DOHH2 (cell line): ENCODE measurements around the gene RPS6KB2.
"Not testable (repeated sequence)": the region's sequence is repeated elsewhere in the genome, so short reads cannot be mapped to it uniquely, and the experiment has no call there.

ENCODE experiments used
- H3F3A ChIP-seq: fragments of 200-600 bp; sonication (generic), shearing (Covaris generic); 2 replicates; pipeline ENCODE4 v1.6.0; 2016; ENCODE audit warnings: antibody characterized with exemption, mild to moderate bottlenecking; ENCODE audit not compliant: control insufficient read depth, insufficient read depth
- H3K27ac ChIP-seq: fragments of 200-600 bp; sonication (generic); 2 replicates; pipeline ENCODE4 v1.5.1; 2014; ENCODE audit warnings: low read depth, mild to moderate bottlenecking, low read length, moderate library complexity
- H3K27me3 ChIP-seq: fragments of 200-600 bp; sonication (generic); 2 replicates; pipeline ENCODE4 v1.6.1; 2014; ENCODE audit warnings: mild to moderate bottlenecking, low read length, mixed read lengths; ENCODE audit not compliant: control insufficient read depth
- H3K36me3 ChIP-seq: fragments of 200-600 bp; sonication (generic); 2 replicates; pipeline ENCODE4 v1.6.1; 2014; ENCODE audit warnings: mild to moderate bottlenecking, low read length, moderate library complexity, mixed read lengths; ENCODE audit not compliant: control insufficient read depth
- H3K4me1 ChIP-seq: fragments of 200-600 bp; sonication (generic); 2 replicates; pipeline ENCODE4 v1.6.1; 2014; ENCODE audit warnings: mild to moderate bottlenecking, low read length, mixed read lengths; ENCODE audit not compliant: control insufficient read depth
- H3K4me2 ChIP-seq: fragments of 200-600 bp; sonication (generic); 2 replicates; pipeline ENCODE4 v1.6.0; 2014; ENCODE audit warnings: mild to moderate bottlenecking, low read length, moderate library complexity
- H3K4me3 ChIP-seq: fragments of 200-600 bp; sonication (generic); 2 replicates; pipeline ENCODE4 v1.5.1; 2014; ENCODE audit warnings: mild to moderate bottlenecking, low read length, mixed read lengths
- H3K79me2 ChIP-seq: fragments of 200-600 bp; sonication (generic); 2 replicates; pipeline ENCODE4 v1.6.1; 2014; ENCODE audit warnings: mild to moderate bottlenecking, low read length, mixed read lengths; ENCODE audit not compliant: control insufficient read depth
- H3K9me2 ChIP-seq: fragments of 200-600 bp; sonication (generic); replicated peaks from 2 replicates; pipeline ENCODE4 v1.6.1; 2014; ENCODE audit warnings: mild to moderate bottlenecking, low read length, mixed read lengths; ENCODE audit not compliant: control insufficient read depth
- H3K9me3 ChIP-seq: fragments of 200-600 bp; sonication (generic); 2 replicates; pipeline ENCODE4 v1.6.1; 2014; ENCODE audit warnings: antibody characterized with exemption, low read length, mixed read lengths; ENCODE audit not compliant: control insufficient read depth, insufficient read depth
- H4K20me1 ChIP-seq: fragments of 200-600 bp; sonication (generic); 2 replicates; pipeline ENCODE4 v1.6.0; 2014; ENCODE audit warnings: low read depth, mild to moderate bottlenecking, antibody characterized with exemption, low read length, moderate library complexity; ENCODE audit not compliant: control insufficient read depth, insufficient read depth
- EZH2phosphoT487 ChIP-seq: fragments of 200-600 bp; sonication (generic); IDR thresholded peaks from 2 replicates; pipeline ENCODE4 v1.6.1; 2017; ENCODE audit warnings: borderline replicate concordance, mild to moderate bottlenecking, antibody characterized with exemption, low read length, moderate library complexity, mixed read lengths
- TF ChIP-seq, protein P1 (sequence below): fragments of 200-600 bp; sonication (generic); IDR thresholded peaks from one replicate; pipeline ENCODE4 v1.5.1; 2014; ENCODE audit warnings: antibody characterized with exemption, mild to moderate bottlenecking, low read depth, low read length; ENCODE audit not compliant: poor library complexity, severe bottlenecking

Gene RPS6KB2

DNA sequence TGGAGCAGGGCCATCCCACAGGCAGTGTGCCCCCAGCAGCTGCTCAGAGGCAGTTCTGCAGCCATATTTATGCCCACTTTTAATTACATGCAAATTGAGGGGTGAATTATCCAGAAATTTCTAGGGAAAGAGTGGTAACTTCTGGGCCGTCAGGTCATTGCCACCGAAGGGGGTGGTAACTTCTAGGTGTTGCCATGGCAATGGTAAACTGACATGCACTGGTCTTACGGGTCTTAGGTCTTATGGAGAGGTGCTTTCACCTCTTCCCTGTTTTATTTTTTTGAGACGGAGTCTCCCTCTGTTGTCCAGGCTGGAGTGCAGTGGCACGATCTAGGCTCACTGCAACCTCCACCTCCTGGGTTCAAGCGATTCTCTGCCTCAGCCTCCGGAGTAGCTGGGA lies 44.6 kb downstream of the RPS6KB2 start:
- H3K4me2 ChIP-seq: no peak overlapping the region
- H3K9me2 ChIP-seq: no peaks in the 10 kb centered on the region
- H3K4me1 ChIP-seq: peaks cover 39% of the 10 kb centered on the region
- TF ChIP-seq, protein P1, sequence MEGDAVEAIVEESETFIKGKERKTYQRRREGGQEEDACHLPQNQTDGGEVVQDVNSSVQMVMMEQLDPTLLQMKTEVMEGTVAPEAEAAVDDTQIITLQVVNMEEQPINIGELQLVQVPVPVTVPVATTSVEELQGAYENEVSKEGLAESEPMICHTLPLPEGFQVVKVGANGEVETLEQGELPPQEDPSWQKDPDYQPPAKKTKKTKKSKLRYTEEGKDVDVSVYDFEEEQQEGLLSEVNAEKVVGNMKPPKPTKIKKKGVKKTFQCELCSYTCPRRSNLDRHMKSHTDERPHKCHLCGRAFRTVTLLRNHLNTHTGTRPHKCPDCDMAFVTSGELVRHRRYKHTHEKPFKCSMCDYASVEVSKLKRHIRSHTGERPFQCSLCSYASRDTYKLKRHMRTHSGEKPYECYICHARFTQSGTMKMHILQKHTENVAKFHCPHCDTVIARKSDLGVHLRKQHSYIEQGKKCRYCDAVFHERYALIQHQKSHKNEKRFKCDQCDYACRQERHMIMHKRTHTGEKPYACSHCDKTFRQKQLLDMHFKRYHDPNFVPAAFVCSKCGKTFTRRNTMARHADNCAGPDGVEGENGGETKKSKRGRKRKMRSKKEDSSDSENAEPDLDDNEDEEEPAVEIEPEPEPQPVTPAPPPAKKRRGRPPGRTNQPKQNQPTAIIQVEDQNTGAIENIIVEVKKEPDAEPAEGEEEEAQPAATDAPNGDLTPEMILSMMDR: no peak
- no peak for TF ChIP-seq EZH2phosphoT487
- no peaks in the 10 kb centered on the region for H3K9me3 ChIP-seq
- H3K79me2 ChIP-seq: peaks cover 11% of the 10 kb centered on the region
- H3K4me3 ChIP-seq: no peak overlapping the region
- no peaks in the 10 kb centered on the region for H3F3A ChIP-seq
- no peak overlapping the region for H3K27ac ChIP-seq
- H3K36me3 ChIP-seq: no peaks in the 10 kb centered on the region
- no peaks in the 10 kb centered on the region for H4K20me1 ChIP-seq
- no peaks in the 10 kb centered on the region for H3K27me3 ChIP-seq

DNA sequence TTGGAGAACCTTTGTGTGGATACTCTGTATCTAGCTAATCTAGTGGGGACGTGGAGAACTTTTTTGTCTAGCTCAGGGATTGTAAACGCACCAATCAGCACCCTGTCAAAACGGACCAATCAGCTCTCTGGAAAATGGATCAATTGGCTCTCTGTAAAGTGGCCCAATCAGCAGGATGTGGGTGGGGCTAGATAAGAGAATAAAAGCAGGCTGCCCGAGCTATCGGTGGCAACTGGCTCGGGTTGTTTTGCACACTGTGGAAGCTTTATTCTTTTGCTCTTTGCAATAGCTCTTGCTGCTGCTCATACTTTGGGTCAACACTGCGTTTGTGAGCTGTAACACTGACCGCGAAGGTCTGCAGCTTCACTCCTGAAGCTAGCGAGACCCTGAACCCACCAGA lies 48.4 kb downstream of the RPS6KB2 start:
- not testable (repeated sequence) for H3K9me3 ChIP-seq, H3K36me3 ChIP-seq, H4K20me1 ChIP-seq, H3K9me2 ChIP-seq, H3K79me2 ChIP-seq, H3K4me2 ChIP-seq, H3K27me3 ChIP-seq, H3K27ac ChIP-seq, H3F3A ChIP-seq, H3K4me3 ChIP-seq
- H3K4me1 ChIP-seq: peaks cover 16% of the 10 kb centered on the region

DNA sequence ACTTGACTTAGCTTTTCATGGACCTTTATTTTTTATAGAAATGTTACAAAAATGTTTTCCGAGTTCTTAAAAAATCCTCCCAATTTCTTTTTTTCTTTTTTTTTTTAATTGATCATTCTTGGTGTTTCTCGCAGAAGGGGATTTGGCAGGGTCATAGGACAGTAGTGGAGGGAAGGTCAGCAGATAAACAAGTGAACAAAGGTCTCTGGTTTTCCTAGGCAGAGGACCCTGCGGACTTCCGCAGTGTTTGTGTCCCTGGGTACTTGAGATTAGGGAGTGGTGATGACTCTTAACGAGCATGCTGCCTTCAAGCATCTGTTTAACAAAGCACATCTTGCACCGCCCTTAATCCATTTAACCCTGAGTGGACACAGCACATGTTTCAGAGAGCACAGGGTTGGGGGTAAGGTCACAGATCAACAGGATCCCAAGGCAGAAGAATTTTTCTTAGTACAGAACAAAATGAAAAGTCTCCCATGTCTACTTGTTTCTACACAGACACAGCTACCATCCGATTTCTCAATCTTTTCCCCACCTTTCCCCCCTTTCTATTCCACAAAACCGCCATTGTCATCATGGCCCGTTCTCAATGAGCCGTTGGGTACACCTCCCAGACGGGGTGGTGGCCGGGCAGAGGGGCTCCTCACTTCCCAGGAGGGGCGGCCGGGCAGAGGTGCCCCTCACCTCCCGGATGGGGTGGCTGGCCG lies 49.2 kb downstream of the RPS6KB2 start:
- not testable (repeated sequence) for H3K27ac ChIP-seq, H3K9me3 ChIP-seq, H4K20me1 ChIP-seq, H3F3A ChIP-seq, H3K4me2 ChIP-seq, H3K9me2 ChIP-seq, H3K27me3 ChIP-seq, H3K36me3 ChIP-seq, H3K79me2 ChIP-seq, H3K4me3 ChIP-seq
- H3K4me1 ChIP-seq: peaks cover 18% of the 10 kb centered on the region

DNA sequence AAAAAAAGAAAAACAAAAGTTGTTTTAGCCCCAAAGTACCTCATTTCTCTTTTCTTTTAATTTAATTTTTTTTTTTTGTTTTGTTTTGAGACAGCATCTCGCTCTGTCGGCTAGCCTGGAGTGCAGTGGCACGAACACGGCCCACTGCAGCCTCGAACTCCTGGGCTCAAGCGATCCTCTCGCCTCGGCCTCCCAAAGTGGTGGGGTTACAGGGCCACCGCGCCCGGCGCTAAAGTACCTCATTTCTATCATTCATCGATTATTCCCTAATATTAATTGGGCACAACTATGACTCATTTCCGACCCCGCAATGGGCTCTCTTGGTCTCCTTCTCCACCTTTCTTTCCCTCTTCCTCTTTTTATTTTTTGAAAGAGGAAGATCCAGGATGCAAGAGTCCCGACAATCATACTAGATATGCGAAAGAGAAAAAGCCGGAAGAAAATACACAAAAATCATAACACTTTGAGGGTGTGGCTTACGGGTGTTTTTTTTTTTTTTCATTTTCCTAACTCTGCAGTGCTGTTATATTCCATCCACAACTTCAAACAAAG lies 54.1 kb downstream of the RPS6KB2 start:
- no peaks in the 10 kb centered on the region for H4K20me1 ChIP-seq
- peak overlapping the region; percentile 86 for H3K4me2 ChIP-seq
- peaks cover 32% of the 10 kb centered on the region for H3K79me2 ChIP-seq
- H3K36me3 ChIP-seq: peaks cover 14% of the 10 kb centered on the region
- H3K4me3 ChIP-seq: peak overlapping the region; percentile 81
- H3K9me3 ChIP-seq: no peaks in the 10 kb centered on the region
- H3F3A ChIP-seq: peaks cover 28% of the 10 kb centered on the region
- TF ChIP-seq, protein P1: no peak
- no peak for TF ChIP-seq EZH2phosphoT487
- peaks cover 50% of the 10 kb centered on the region for H3K4me1 ChIP-seq
- H3K27ac ChIP-seq: peak overlapping the region; percentile 81
- H3K27me3 ChIP-seq: peaks cover 2% of the 10 kb centered on the region; the same call in 1 of the 2 replicates
- no peaks in the 10 kb centered on the region for H3K9me2 ChIP-seq
